Limb (tissue), 2 donors: ENCODE results near the gene ZNF211.
A peak's percentile ranks its signal among the peaks of the same experiment; 100 is the strongest.

Experiments used
- DNase-seq, 2 donors: peaks; one replicate each; pipeline ENCODE4 v3.0.0-alpha.2; 2016; ENCODE audit errors: extremely low spot score in 2 of 2

Gene ZNF211

GRCh38 chr19:57632987-57633831, at the start of gene ZNF211:
TSS of gene ZNF211 (plus strand) at chr19:57633168. CDS start at chr19:57633347, 179 bp downstream.
- peak; percentile 95 to 96 for DNase-seq

- DNase-seq, result peak; percentile 92 to 93
Observed at GRCh38 chr19:57583521-57584416, 49.2 kb upstream of the ZNF211 start, which contains the start of gene ZIK1. TSS of gene ZIK1 (plus strand) at chr19:57584145. CDS start at chr19:57584357, 212 bp downstream.

- DNase-seq, result no peak
Observed at GRCh38 chr19:57587529-57587928, 45.4 kb upstream of the ZNF211 start.

GRCh38 chr19:57599377-57599760, 33.6 kb upstream of the ZNF211 start:
- no peak for DNase-seq

GRCh38 chr19:57599761-57600383, 33.1 kb upstream of the ZNF211 start, which contains the start of gene ZNF530:
TSS of gene ZNF530 (plus strand) at chr19:57599885. CDS start at chr19:57604346, 4,461 bp downstream.
- peak; percentile 86 to 95 for DNase-seq

GRCh38 chr19:57606931-57607330, 26.0 kb upstream of the ZNF211 start:
- DNase-seq, result no peak

GRCh38 chr19:57611113-57611512, 21.9 kb upstream of the ZNF211 start:
- DNase-seq, result no peak

- peak; percentile 93 for DNase-seq
Observed at GRCh38 chr19:57613941-57614743, 18.8 kb upstream of the ZNF211 start, which contains the start of gene ZNF134. TSS of gene ZNF134 (plus strand) at chr19:57614242. CDS start at chr19:57619469, 5,227 bp downstream.

- DNase-seq, result no peak
Observed at GRCh38 chr19:57615346-57615745, 17.6 kb upstream of the ZNF211 start.

GRCh38 chr19:57620673-57621348, 12.2 kb upstream of the ZNF211 start:
- no peak for DNase-seq

- no peak for DNase-seq
Observed at GRCh38 chr19:57623091-57623490, 9.9 kb upstream of the ZNF211 start.

- DNase-seq, result no peak
Observed at GRCh38 chr19:57633832-57634131, 814 bp downstream of the ZNF211 start.

GRCh38 chr19:57637379-57637778, 4.4 kb downstream of the ZNF211 start:
- DNase-seq, result no peak

GRCh38 chr19:57641715-57642234, 8.8 kb downstream of the ZNF211 start:
- DNase-seq, result no peak

- no peak for DNase-seq
Observed at GRCh38 chr19:57642396-57643046, 9.6 kb downstream of the ZNF211 start.

- DNase-seq, result no peak
Observed at GRCh38 chr19:57643734-57644133, 10.8 kb downstream of the ZNF211 start.

GRCh38 chr19:57648331-57649003, 15.5 kb downstream of the ZNF211 start:
- no peak for DNase-seq

GRCh38 chr19:57651654-57651996, 18.7 kb downstream of the ZNF211 start:
- DNase-seq, result no peak

- DNase-seq, result no peak
Observed at GRCh38 chr19:57653689-57654088, 20.7 kb downstream of the ZNF211 start.
